H9 (cell line): ENCODE results near the gene IRF2BP2. TPM values are rescaled to one million over a fixed set of nuclear protein-coding genes. Genes with fewer than 3 reads are reported as not detected.

Source experiments
- DNase-seq: peaks from one replicate; pipeline ENCODE4 v3.0.0-alpha.2; 2017
- H2AFZ ChIP-seq: one replicate; pipeline ENCODE4 v1.6.1; 2013; ENCODE audit warnings: mild to moderate bottlenecking, low read length, control low read depth, moderate library complexity
- H2AK5ac ChIP-seq: 2 replicates; pipeline ENCODE4 v1.6.1; 2013; ENCODE audit warnings: low read length, control low read depth, mixed read lengths; ENCODE audit not compliant: insufficient read length
- H2BK120ac ChIP-seq: one replicate; pipeline ENCODE4 v1.6.1; 2013; ENCODE audit warnings: low read depth, mild to moderate bottlenecking, low read length, control low read depth, inconsistent platforms; ENCODE audit not compliant: poor library complexity, severe bottlenecking
- H2BK12ac ChIP-seq: 2 replicates; pipeline ENCODE4 v1.6.1; 2013; ENCODE audit warnings: low read length, control low read depth, mixed read lengths, low read depth; ENCODE audit not compliant: insufficient read length
- H2BK15ac ChIP-seq: 2 replicates; pipeline ENCODE4 v1.6.1; 2013; ENCODE audit warnings: low read depth, low read length, control low read depth
- H2BK20ac ChIP-seq: one replicate; pipeline ENCODE4 v1.6.1; 2013; ENCODE audit warnings: low read depth, mild to moderate bottlenecking, low read length, control low read depth, inconsistent platforms; ENCODE audit not compliant: poor library complexity, severe bottlenecking
- H2BK5ac ChIP-seq: 2 replicates; pipeline ENCODE4 v1.6.1; 2013; ENCODE audit warnings: low read length, control low read depth, mixed read lengths; ENCODE audit not compliant: insufficient read length
- H3K14ac ChIP-seq: 2 replicates; pipeline ENCODE4 v1.6.1; 2013; ENCODE audit warnings: low read length, control low read depth; ENCODE audit not compliant: insufficient read depth
- H3K18ac ChIP-seq: 2 replicates; pipeline ENCODE4 v1.6.1; 2013; ENCODE audit warnings: low read depth, mild to moderate bottlenecking, mixed read lengths, low read length, control low read depth; ENCODE audit not compliant: insufficient read length
- H3K23ac ChIP-seq: 2 replicates; pipeline ENCODE4 v1.6.1; 2013; ENCODE audit warnings: low read length, control low read depth, mixed read lengths, low read depth; ENCODE audit not compliant: insufficient read length
- H3K23me2 ChIP-seq: 2 replicates; pipeline ENCODE4 v1.6.1; 2013; ENCODE audit warnings: low read depth, mild to moderate bottlenecking, mixed read lengths, low read length, control low read depth; ENCODE audit not compliant: insufficient read length, poor library complexity, severe bottlenecking
- H3K27ac ChIP-seq: 2 replicates; pipeline ENCODE4 v1.5.1; 2013; ENCODE audit warnings: low read length, control low read depth, mixed read lengths, low read depth; ENCODE audit not compliant: insufficient read length
- H3K27me3 ChIP-seq: 2 replicates; pipeline ENCODE4 v1.6.1; 2013; ENCODE audit warnings: low read length, control low read depth, inconsistent platforms; ENCODE audit not compliant: insufficient read depth
- H3K4ac ChIP-seq: 2 replicates; pipeline ENCODE4 v1.6.1; 2013; ENCODE audit warnings: low read depth, mild to moderate bottlenecking, control low read depth, inconsistent platforms, low read length, moderate library complexity
- H3K4me1 ChIP-seq: 2 replicates; pipeline ENCODE4 v1.6.1; 2013; ENCODE audit warnings: low read length, control low read depth, inconsistent platforms; ENCODE audit not compliant: insufficient read depth
- H3K4me2 ChIP-seq: 2 replicates; pipeline ENCODE4 v1.6.1; 2013; ENCODE audit warnings: low read length, control low read depth, mixed read lengths; ENCODE audit not compliant: insufficient read length, insufficient read depth
- H3K56ac ChIP-seq: 2 replicates; pipeline ENCODE4 v1.6.1; 2013; ENCODE audit warnings: low read depth, mild to moderate bottlenecking, mixed read lengths, low read length, control low read depth; ENCODE audit not compliant: insufficient read length
- H3K79me1 ChIP-seq: 2 replicates; pipeline ENCODE4 v1.6.1; 2013; ENCODE audit warnings: low read depth, mild to moderate bottlenecking, moderate library complexity, low read length, control low read depth, inconsistent platforms; ENCODE audit not compliant: insufficient read depth, poor library complexity, severe bottlenecking
- H3K79me2 ChIP-seq: 2 replicates; pipeline ENCODE4 v1.6.1; 2013; ENCODE audit warnings: low read length, control low read depth, inconsistent platforms; ENCODE audit not compliant: insufficient read depth
- H3K9ac ChIP-seq: 2 replicates; pipeline ENCODE4 v1.6.1; 2013; ENCODE audit warnings: low read length, control low read depth, mixed read lengths; ENCODE audit not compliant: insufficient read length; ENCODE audit errors: extremely low read depth
- H3K9me3 ChIP-seq: one replicate; pipeline ENCODE4 v1.6.1; 2013; ENCODE audit warnings: low read depth, low read length, inconsistent platforms; ENCODE audit not compliant: control insufficient read depth
- H3T11ph ChIP-seq: one replicate; pipeline ENCODE4 v1.6.1; 2013; ENCODE audit warnings: mild to moderate bottlenecking, low read length, control low read depth, inconsistent platforms
- H4K20me1 ChIP-seq: one replicate; pipeline ENCODE4 v1.6.1; 2013; ENCODE audit not compliant: control insufficient read depth, insufficient read length, insufficient read depth
- H4K5ac ChIP-seq: 2 replicates; pipeline ENCODE4 v1.6.1; 2013; ENCODE audit warnings: low read depth, mild to moderate bottlenecking, mixed read lengths, low read length, control low read depth; ENCODE audit not compliant: insufficient read length
- H4K8ac ChIP-seq: replicated peaks from 2 replicates; pipeline ENCODE4 v1.6.1; 2013; ENCODE audit warnings: low read length, control low read depth, mixed read lengths, low read depth; ENCODE audit not compliant: insufficient read length
- H4K91ac ChIP-seq: 2 replicates; pipeline ENCODE4 v1.6.1; 2013; ENCODE audit warnings: low read depth, mild to moderate bottlenecking, moderate library complexity, mixed read lengths, low read length, control low read depth; ENCODE audit not compliant: insufficient read length
- H3K27ac Mint-ChIP-seq, 3 experiments: 2 replicates in 2 of 3; 3 replicates in 1 of 3; pipeline ENCODE4 v1.8.0; 2020 to 2021; ENCODE audit warnings: mixed read lengths in 3 of 3, mild to moderate bottlenecking in 1 of 3, moderate library complexity in 1 of 3
- H3K27me3 Mint-ChIP-seq: 2 replicates; pipeline ENCODE4 v1.8.0; 2021; ENCODE audit warnings: low read depth, mild to moderate bottlenecking, moderate library complexity, mixed read lengths
- H3K36me3 Mint-ChIP-seq, 3 experiments: 2 replicates in 2 of 3; 3 replicates in 1 of 3; pipeline ENCODE4 v1.8.0; 2020 to 2021; ENCODE audit warnings: low read depth in 3 of 3, mixed read lengths in 3 of 3; ENCODE audit not compliant: insufficient read depth in 1 of 3
- H3K4me1 Mint-ChIP-seq, 2 experiments: 2 replicates each; pipeline ENCODE4 v1.8.0; 2020; ENCODE audit warnings: mixed read lengths in 2 of 2
- H3K4me3 Mint-ChIP-seq, 2 experiments: 2 replicates in 1 of 2; 3 replicates in 1 of 2; pipeline ENCODE4 v1.8.0; 2020 to 2021; ENCODE audit warnings: mild to moderate bottlenecking in 2 of 2, mixed read lengths in 2 of 2, moderate library complexity in 1 of 2
- H3K9me3 Mint-ChIP-seq, 2 experiments: 2 replicates in 1 of 2; 3 replicates in 1 of 2; pipeline ENCODE4 v1.8.0; 2020; ENCODE audit warnings: mild to moderate bottlenecking in 2 of 2, mixed read lengths in 2 of 2, moderate library complexity in 1 of 2
- WGBS: extraction: QIAGEN DNeasy Blood & Tissue Kit; methylation state at CpG from one replicate; pipeline ENCODE4 v1.1.7; 2013; ENCODE audit warnings: missing lambda C conversion rate, low lambda C conversion rate, mixed read lengths; ENCODE audit not compliant: insufficient read length; ENCODE audit errors: extremely low coverage; 5-methylcytosine and 5-hydroxymethylcytosine counted together
- total RNA-seq: library from RNA; stranded (reverse); gene quantifications from 2 replicates; pipeline ENCODE4 v1.2.1, GENCODE V29; 2021
- TF ChIP-seq, protein P1 (sequence below): fragments of 200-600 bp; sonication (generic); conservative IDR thresholded peaks from 3 replicates; pipeline ENCODE4 v1.8.0; 2021; ENCODE audit warnings: antibody characterized with exemption, mild to moderate bottlenecking

The IRF2BP2 gene
- total RNA-seq, 1 experiment from 2014 or later, result 80.2 TPM

DNA sequence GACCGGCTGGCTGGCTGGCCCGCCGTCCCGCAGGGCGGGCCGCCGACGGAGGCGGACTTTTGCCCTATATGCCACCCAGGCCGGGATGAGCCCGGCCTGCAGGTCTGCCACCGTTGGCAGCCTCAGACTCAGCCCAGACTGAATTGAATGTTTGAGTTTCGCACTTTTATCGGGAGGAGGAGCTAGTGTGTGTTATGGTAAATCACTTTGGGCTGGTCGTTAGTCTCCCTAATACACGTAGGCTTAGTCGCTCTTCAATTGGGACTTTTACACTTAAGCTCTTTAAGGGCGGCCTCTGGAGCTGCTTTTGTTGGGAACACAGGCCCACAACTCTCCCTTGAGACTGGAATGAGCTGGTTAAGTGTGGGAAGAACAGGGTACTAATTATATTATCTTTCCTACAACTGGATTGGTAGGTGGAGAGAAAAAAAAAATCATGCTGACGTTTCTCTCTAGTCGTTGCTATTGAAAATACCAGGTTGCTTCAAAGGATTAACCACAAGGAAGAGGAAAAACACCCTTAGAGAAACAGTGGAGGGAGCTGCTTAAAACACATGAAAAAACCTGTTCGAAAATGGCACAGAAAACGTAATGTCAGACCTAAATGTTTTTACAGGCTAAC is 1.4 kb upstream of the IRF2BP2 start:
- H3K4me1 Mint-ChIP-seq, result peaks cover 42% of the 10 kb centered on the region in 2 experiments
- peaks cover 0 to 3% of the 10 kb centered on the region in 2 experiments; a peak in 3 of 5 replicates for H3K9me3 Mint-ChIP-seq
- Histone ChIP-seq H3K14ac (no peak overlapping the region), H2AFZ (no peak overlapping the region), H2BK12ac (no peak overlapping the region), H2BK5ac (no peak overlapping the region), H4K5ac (peak overlapping the region; percentile 83), H2BK120ac (no peak overlapping the region), H3K27ac (peak overlapping the region; percentile 69), H3K79me2 (peaks cover 13% of the 10 kb centered on the region; the same call in 1 of the 2 replicates), H3K18ac (peak overlapping the region; percentile 71), H4K8ac (no peak overlapping the region), H3T11ph (no peak overlapping the region), H2AK5ac (no peak overlapping the region), H3K4ac (no peak overlapping the region), H3K79me1 (no peaks in the 10 kb centered on the region), H3K9ac (peak overlapping the region; percentile 0), H3K4me1 (peaks cover 13% of the 10 kb centered on the region), H4K20me1 (no peaks in the 10 kb centered on the region), H3K23ac (no peak overlapping the region), H2BK15ac (no peak overlapping the region), H2BK20ac (no peak overlapping the region), H3K9me3 (no peaks in the 10 kb centered on the region), H3K56ac (no peak overlapping the region), H3K27me3 (no peaks in the 10 kb centered on the region), H3K23me2 (peaks cover 15% of the 10 kb centered on the region), H3K4me2 (peak overlapping the region; percentile 17), H4K91ac (no peak overlapping the region)
- H3K27ac Mint-ChIP-seq, result peak overlapping the region; percentile 96 to 99 (median 98)
- H3K27me3 Mint-ChIP-seq, result no peaks in the 10 kb centered on the region
- peak; percentile 86 for DNase-seq
- TF ChIP-seq, protein P1, sequence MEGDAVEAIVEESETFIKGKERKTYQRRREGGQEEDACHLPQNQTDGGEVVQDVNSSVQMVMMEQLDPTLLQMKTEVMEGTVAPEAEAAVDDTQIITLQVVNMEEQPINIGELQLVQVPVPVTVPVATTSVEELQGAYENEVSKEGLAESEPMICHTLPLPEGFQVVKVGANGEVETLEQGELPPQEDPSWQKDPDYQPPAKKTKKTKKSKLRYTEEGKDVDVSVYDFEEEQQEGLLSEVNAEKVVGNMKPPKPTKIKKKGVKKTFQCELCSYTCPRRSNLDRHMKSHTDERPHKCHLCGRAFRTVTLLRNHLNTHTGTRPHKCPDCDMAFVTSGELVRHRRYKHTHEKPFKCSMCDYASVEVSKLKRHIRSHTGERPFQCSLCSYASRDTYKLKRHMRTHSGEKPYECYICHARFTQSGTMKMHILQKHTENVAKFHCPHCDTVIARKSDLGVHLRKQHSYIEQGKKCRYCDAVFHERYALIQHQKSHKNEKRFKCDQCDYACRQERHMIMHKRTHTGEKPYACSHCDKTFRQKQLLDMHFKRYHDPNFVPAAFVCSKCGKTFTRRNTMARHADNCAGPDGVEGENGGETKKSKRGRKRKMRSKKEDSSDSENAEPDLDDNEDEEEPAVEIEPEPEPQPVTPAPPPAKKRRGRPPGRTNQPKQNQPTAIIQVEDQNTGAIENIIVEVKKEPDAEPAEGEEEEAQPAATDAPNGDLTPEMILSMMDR, result no peak; the same call in 2 of the 3 replicates
- peaks cover 18 to 21% (median 20%) of the 10 kb centered on the region in 3 experiments for H3K36me3 Mint-ChIP-seq
- no CpG with 5 or more reads among the region's 22 CpGs for WGBS
- peak overlapping the region; percentile 76 for H3K4me3 Mint-ChIP-seq
